Posterior vena cava (tissue), 2 donors: ENCODE data around the gene ATOSA. TPM values are rescaled to one million over a fixed set of nuclear protein-coding genes. Genes with fewer than 3 reads are reported as not detected.

ENCODE experiments used
- DNase-seq: peaks from one replicate; pipeline ENCODE4 v3.0.0-alpha.2; 2020; ENCODE audit warnings: low spot score
- intact Hi-C, 2 donors: fragments of 100-400 bp; cut with DNase I; formaldehyde crosslinking; loops; one replicate each; pipeline versions ENCODE4 v1.14.1 to v1.14.2; 2022 to 2023
- long read RNA-seq, 2 donors: library from polyadenylated mRNA; unstranded; transcript quantifications; one replicate each; pipeline ENCODE4 v2.0.0, GENCODE V29; 2020 to 2021
- total RNA-seq, 2 donors: library from RNA; stranded (reverse); fragmentation: NEBNext Ultra II Directional; extraction: Animal tissue kit (Norgen Biotek cat#: 25700); gene quantifications; one replicate each; pipeline ENCODE4 v1.2.1, GENCODE V29; 2021
- donor health status: DM: yes; HTN: yes; CAD: no.
- donor health status: DM: yes; HTN: yes; CAD: no.

ATOSA gene, protein sequence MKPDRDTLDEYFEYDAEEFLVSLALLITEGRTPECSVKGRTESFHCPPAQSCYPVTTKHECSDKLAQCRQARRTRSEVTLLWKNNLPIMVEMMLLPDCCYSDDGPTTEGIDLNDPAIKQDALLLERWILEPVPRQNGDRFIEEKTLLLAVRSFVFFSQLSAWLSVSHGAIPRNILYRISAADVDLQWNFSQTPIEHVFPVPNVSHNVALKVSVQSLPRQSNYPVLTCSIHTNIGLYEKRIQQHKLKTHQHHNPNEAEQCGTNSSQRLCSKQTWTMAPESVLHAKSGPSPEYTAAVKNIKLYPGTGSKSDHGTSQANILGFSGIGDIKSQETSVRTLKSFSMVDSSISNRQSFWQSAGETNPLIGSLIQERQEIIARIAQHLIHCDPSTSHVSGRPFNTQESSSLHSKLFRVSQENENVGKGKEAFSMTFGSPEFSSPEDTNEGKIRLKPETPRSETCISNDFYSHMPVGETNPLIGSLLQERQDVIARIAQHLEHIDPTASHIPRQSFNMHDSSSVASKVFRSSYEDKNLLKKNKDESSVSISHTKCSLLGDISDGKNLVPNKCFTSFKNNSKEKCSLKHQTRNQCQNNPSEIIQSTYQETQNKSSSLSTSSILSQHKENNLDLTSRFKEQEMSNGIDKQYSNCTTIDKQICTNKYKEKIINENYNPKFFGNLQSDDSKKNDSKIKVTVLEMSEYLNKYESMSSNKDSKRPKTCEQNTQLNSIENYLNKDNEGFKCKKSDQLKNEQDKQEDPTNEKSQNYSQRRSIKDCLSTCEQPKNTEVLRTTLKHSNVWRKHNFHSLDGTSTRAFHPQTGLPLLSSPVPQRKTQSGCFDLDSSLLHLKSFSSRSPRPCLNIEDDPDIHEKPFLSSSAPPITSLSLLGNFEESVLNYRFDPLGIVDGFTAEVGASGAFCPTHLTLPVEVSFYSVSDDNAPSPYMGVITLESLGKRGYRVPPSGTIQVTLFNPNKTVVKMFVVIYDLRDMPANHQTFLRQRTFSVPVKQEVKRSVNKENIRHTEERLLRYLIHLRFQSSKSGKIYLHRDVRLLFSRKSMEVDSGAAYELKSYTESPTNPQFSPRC
- 10 to 100 TPM; 32.6 to 36.1 TPM for total RNA-seq
- long read RNA-seq, donor 1, partial matches to known transcripts = 0 of 3 reads
- long read RNA-seq, donor 1, other reads (novel, unspliced or antisense) = 3 of 3 reads
- long read RNA-seq, donor 2, partial matches to known transcripts = 1 of 3 reads
- long read RNA-seq, donor 2, other reads (novel, unspliced or antisense) = 2 of 3 reads

- intact Hi-C loops = no loop called here
- DNase-seq = peak; percentile 98
Observed at GRCh38 chr15:52679232-52680040, at the start of gene ATOSA. Gene ATOSA (minus strand): TSS chr15:52679388. CDS start chr15:52678021, 1,367 bp downstream.

- intact Hi-C loops = loop anchor here in 1 of 2 donors (2.0 kb wide), 1 partner anchor 476 kb away; no protein-coding TSS in a partner anchor
- no peak for DNase-seq
Observed at GRCh38 chr15:52728899-52729298, 49.7 kb upstream of the ATOSA start.

GRCh38 chr15:52727815-52728214 is 48.6 kb upstream of the ATOSA start:
- DNase-seq = no peak
- intact Hi-C loops = loop anchor here in 1 of 2 donors (2.0 kb wide), 1 partner anchor 475 kb away; no protein-coding TSS in a partner anchor

DNA sequence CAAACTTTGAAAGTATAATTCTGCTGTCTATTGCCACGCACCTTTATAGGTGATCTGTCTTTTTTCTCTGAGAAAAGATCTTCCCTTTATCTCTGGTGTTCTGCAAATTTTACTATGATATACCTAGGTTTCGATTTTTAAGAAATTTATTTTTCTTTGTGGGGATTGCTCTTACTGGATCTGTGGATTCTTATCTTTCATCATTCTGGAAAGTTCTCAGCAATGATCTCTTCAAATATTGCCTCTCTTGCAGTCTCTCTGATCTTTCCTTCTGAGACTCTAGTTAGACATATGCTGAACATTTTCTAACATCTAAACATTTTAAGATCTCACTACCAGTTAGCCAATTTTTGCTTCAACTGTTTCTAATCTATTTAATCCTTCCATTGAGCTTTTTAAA is 47.0 kb upstream of the ATOSA start:
- DNase-seq = no peak
- intact Hi-C loops = no loop called here

DNA sequence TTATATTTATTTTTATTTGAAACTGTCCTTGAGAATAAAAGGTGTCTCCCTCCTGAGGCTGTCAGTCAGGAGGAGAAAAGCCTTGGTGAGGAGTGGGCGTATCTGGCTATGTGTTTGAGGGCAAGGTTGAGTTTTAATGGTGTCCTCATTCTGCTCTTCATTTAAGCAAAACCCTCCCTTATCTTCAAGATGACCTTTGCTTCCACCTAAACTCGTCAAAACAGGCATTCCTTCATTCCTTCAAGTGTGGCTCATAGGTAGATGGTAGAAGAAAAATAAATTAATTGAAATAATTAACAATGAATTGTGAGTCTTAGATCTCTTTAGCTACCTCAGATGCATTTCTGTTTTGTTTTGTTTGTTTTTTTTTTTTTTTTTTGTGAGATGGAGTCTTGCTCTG is 39.4 kb upstream of the ATOSA start:
- intact Hi-C loops = no loop called here
- no peak for DNase-seq

DNA sequence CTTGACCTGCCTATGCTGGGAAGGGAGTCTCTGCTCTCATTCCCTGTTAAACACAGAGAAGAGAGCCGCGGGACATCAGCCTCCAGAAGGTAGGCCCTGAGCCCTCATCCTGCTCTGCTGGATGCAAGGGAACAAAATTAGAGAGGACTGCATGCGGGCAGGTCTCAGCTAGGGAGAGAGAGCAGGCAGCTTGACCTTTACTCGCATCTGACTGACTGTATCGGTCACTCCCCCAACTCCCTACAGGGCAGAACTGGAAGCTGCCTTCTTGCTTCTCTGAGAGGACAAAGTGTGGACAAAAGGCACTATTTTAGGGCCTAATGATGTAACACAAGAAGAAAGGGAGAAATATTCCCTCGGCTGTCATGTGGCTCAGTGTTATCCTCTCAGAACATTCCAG is 38.7 kb upstream of the ATOSA start:
- intact Hi-C loops = no loop called here
- no peak for DNase-seq

- intact Hi-C loops = no loop called here
- no peak for DNase-seq
Observed at GRCh38 chr15:52717481-52717880, 38.3 kb upstream of the ATOSA start.

GRCh38 chr15:52716536-52716935 is 37.3 kb upstream of the ATOSA start:
- intact Hi-C loops = no loop called here

DNA sequence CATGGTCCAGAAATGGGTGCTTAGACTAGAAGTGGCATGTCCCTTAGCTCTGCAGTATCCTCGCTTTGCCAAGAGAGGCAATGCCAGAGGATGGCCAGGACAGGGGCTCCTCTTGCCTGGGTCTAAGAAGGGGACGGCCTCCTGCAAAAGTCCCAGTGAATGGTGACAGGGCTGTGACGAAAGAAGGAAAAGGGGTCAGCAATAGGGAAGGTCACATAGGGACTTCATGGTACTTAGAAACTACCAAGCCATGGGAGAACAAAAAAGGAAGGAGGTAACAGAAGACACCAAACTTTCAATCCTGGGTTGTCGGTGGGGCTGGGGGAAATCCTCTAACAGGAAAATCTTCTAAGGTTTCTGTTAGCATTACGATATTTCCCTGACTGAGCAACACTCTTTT is 36.2 kb upstream of the ATOSA start:
- DNase-seq = no peak
- intact Hi-C loops = no loop called here

More at GRCh38 chr15:52716536-52716935, 37.3 kb upstream of the ATOSA start:
- DNase-seq = no peak

DNA sequence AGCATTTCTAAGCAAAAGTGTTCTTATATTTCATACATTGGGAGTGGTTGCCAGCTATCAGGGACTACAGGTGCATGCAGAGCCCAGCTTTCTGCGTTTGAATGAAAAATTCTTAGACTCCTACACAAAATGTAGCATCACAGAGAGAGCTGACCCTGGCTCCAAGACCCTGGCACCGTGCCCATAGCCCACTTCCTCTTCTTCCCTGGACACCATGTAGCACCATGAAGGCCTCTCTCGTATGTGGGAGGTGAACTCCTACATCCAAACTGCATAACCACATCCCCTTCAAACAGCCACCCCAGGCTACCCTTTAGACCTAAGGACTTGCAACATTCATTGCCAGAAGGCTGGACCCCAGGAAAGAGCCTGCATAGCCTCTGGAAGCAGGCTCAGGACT is 35.8 kb upstream of the ATOSA start:
- intact Hi-C loops = no loop called here
- DNase-seq = no peak

GRCh38 chr15:52710708-52711389 is 31.7 kb upstream of the ATOSA start:
- no peak for DNase-seq
- intact Hi-C loops = no loop called here

- no peak for DNase-seq
- intact Hi-C loops = no loop called here
Observed at GRCh38 chr15:52710050-52710707, 31.0 kb upstream of the ATOSA start.

GRCh38 chr15:52709187-52709981 is 30.2 kb upstream of the ATOSA start:
- intact Hi-C loops = no loop called here
- no peak for DNase-seq

GRCh38 chr15:52706091-52706490 is 26.9 kb upstream of the ATOSA start:
- DNase-seq = no peak

GRCh38 chr15:52702390-52702789 is 23.2 kb upstream of the ATOSA start:
- intact Hi-C loops = no loop called here
- no peak for DNase-seq

More at GRCh38 chr15:52706091-52706490, 26.9 kb upstream of the ATOSA start:
- intact Hi-C loops = no loop called here

- no peak for DNase-seq
- intact Hi-C loops = no loop called here
Observed at GRCh38 chr15:52699457-52699856, 20.3 kb upstream of the ATOSA start.

DNA sequence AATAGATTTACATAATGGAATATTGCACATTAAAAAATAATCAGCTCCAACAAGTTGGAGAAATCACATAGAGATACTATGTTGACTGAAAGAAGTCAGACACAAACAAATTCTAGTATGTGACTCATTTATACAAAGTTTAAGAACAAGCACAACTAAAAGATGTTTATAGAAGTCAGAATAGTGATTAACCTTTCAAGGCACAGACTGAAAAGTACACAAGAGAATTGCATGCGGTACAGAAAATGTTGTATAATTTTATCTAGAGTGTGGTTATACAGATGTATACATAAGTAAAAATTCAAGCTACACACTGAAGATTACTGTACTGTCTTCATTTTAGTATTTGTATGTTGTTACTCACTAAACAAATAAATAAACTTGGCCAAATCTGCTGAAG is 19.3 kb upstream of the ATOSA start:
- intact Hi-C loops = no loop called here
- no peak for DNase-seq
